RPMI7951 (cell line): ENCODE measurements around the gene FHIT. TPM values are rescaled to one million over a fixed set of nuclear protein-coding genes. Genes with fewer than 3 reads are reported as not detected.

ENCODE experiments used
- DNase-seq: peaks from one replicate; pipeline ENCODE4 v3.0.0-alpha.2; 2012; ENCODE audit warnings: low read depth
- total RNA-seq: library from RNA; depleted of rRNA; stranded (reverse); fragments of >200 nt; shearing (Covaris generic); gene quantifications from 2 replicates; pipeline ENCODE4 v1.2.3, GENCODE V29; 2014

Gene FHIT
- total RNA-seq, 1 experiment from 2014 or later = 2.4 TPM

GRCh38 chr3:59800481-59800880 is 1450.8 kb downstream of the FHIT start:
- no peak for DNase-seq

GRCh38 chr3:59798372-59799086 is 1452.7 kb downstream of the FHIT start:
- no peak for DNase-seq

DNA sequence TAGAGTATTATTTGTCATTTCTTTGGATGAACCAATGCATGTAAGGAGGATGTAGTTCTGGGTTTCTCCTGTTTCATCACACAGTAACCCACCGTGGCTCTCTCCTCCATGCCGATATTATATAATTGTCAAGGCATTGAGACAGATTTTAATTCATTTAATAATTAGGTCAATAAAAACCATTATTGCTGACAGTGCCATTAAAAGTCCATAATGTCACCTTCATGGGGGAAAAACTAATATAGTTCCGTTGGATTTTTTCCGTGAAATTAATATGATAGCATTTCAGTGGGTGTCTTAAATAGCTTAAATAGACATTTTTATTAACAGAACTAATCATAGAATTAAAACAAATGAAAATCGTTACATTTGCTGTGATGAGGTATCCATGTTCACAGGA is 1453.7 kb downstream of the FHIT start:
- no peak for DNase-seq

GRCh38 chr3:59796456-59796855 is 1454.8 kb downstream of the FHIT start:
- no peak for DNase-seq

GRCh38 chr3:59795756-59796155 is 1455.5 kb downstream of the FHIT start:
- no peak for DNase-seq

DNA sequence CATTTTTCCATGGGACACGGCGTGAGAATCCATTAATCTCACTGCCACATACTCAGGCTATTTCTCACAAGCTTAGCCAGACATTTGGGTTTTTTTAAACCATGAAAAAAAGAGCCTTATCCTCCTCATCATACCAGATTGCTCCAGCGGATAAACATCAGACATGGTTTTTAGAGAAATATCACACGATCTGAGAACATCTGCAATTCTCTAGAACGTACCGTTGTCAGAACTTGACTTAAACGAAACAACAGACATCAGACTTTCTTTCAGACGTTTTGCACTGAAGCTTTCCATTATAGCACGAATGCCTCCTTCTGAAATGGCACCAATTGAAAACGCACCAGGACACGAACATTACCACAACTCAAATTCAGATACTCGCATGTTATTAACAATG is 1457.3 kb downstream of the FHIT start:
- no peak for DNase-seq

DNA sequence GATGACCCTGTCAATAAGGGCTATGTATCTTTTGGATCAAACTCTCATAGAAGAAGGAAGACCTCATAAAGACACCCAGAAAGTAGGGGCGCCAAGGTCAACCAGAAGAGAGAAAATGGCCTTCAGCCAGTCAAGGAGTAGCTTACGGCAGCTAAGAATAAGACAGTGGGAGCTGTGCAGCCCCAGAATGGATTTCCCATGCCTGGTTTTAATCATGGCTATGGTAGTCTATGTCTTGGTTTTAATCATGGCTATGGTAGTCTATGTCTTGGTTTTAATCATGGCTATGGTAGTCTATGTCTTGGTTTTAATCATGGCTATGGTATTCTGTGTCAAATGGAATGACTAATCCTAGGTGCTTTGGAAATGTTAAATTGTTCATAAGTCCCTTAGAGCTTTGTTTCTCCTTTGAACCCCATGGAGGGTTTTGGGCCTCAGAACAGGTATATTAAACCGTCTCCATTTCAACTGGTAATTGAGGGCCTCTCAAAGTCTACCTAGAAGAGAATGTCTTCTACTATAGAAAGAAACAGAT is 1459.4 kb downstream of the FHIT start:
- no peak for DNase-seq

GRCh38 chr3:59790241-59790640 is 1461.0 kb downstream of the FHIT start:
- DNase-seq = no peak

DNA sequence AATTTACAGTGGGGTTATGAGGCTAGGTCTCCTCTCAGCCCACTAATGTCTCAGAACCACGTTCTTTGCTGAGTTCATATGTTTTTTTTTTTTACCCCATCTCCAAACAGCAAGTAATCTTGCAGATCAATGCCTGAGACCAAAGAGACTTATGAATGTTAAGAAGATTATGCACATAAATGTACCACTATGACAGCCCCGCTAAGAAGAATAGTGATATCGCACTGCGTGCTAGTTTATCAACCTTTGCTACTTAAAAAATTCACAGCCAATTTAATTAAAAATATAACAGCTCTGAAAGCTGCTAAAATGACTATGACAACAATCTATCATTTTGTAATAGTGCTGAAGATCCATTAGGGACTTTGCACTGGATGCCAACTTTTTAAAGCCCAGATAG is 1462.5 kb downstream of the FHIT start:
- DNase-seq = no peak

DNA sequence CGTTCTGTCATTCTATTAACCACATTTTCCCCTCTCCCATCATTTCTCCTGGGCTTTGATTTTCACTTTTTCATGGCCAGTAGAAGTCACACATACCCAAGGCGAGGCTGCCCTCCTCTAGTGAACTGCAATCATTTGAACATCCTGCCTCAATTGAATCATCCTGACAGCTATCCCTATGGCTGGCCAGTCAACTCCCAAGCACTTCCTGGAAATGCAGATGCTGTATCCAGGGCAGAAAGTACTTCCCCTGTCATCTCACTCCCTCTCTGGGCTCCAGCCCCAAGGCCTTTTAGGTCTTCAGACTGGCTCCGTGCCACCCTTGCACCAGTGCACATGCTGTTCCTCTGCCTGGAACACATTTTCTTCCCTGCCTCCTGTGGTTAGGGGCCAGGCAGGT is 1463.1 kb downstream of the FHIT start:
- peak; percentile 13 for DNase-seq

GRCh38 chr3:59786374-59786773 is 1464.9 kb downstream of the FHIT start:
- DNase-seq = no peak

GRCh38 chr3:59784164-59784563 is 1467.1 kb downstream of the FHIT start:
- no peak for DNase-seq

GRCh38 chr3:59783468-59783988 is 1467.7 kb downstream of the FHIT start:
- no peak for DNase-seq

DNA sequence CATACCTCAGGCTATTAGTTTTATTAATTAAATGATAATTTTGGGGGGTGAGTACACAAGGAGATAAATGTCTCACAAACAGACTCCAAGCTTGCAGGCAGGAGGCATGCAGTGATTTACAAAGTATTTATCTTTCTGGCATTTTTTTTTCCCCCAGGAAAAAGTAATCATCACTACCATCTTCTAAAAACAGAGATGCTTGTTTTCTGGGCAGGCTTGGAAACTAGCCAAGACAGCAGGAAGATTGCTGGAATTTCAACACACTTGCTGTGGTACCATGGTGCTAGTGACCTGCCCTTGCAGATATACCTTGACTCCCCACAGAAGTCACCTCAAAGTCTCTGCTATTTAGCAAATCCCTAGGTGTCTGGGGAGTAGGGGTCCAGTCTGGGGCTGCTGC is 1468.6 kb downstream of the FHIT start:
- peak; percentile 44 for DNase-seq

GRCh38 chr3:59780209-59780608 is 1471.0 kb downstream of the FHIT start:
- no peak for DNase-seq

DNA sequence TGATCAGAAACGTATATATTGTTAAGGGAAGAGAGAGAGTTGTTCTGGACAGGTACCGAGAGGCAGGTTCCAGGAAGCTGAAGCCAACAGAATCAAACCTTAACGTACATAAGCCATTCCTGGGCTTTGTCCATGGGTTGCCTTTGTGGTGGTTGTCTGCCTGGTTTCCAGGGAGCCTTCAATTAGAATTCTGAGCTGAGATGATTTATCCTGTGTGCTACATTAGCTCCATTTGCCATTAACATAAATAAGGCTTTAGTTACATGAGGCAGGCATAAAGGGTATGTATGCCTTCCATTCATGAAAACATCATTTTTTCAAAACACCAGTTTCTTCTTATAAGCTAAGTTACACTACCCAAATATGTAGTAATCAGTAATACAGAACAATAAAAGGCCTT is 1472.0 kb downstream of the FHIT start:
- no peak for DNase-seq

DNA sequence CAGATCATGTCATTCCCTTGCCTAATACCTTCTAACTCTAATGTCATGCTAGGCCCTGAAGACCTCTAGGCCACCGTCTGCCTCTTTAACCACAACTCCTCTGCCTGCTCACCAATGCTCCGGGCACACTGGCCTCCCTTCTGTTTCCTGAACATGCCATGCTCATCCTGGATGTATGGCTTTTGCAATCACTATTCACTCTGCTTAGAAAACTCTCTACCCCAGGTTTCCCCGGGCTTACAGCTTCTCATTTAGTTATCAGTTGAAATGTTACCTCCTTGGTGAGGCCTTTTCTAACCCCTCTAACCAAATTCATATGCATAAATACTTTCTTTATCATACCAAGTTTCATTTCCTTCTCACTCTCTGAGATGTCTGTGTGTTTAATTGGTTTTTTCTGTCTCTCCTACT is 1473.6 kb downstream of the FHIT start:
- DNase-seq = peak; percentile 17

DNA sequence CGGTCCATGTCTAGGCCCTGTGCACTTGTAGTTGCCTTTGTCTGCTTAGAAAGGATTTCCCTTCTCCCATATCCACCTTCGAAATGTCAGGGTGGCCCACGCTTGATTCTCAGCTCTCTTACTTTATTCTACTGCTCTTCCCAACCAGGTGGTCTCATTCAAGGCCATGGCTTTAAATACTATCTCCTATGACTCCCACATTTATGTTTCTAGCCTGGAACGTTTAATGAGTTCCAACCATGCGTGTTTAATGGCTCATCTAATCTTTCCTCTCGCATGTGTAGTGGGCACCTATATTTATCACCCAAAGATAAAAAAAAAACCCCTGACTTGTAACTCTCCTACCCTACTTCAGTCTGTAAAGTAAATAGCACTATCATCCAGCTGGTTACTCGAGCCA is 1474.2 kb downstream of the FHIT start:
- no peak for DNase-seq

- no peak for DNase-seq
These were observed 1475.4 kb downstream of the FHIT start for GRCh38 chr3:59775761-59776325.

DNA sequence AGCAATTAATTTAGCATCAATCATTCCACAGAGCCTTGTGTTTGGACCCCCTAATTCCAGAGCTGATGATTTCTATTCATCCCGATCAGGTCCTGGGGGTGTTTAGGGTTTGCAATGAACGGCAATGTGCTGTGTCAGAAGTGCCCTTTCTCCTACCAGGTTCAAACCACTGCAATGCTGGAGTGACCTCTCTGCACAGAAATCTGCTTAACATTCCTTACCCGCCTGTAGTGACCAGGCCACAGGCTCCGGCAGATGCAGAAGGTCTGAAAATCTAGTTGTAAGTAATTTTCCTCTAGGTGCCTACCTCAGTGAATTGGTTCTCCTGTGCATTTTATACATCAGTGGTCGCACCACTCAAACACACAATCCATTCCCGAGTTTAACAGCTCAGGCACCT is 1476.1 kb downstream of the FHIT start:
- DNase-seq = peak; percentile 52

DNA sequence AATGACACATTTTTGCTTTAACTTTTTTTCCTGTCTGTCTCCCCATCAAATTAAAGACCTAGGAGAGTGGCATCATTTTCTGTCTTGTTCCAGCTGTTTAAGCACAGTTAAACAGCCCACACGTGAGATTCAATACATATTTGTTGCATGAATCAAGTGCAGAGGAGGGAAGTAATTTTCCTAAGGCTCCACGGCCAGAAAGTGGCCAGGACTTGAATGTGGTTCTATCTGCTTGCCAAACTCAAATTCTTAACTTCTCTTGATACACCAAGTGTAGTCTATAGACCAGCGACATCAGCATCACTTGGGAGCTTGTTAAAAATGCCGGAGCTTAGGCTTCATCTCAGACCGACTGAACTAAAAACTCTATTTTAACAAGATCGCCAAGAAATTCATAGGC is 1476.6 kb downstream of the FHIT start:
- DNase-seq = peak; percentile 90

GRCh38 chr3:59774000-59774399 is 1477.3 kb downstream of the FHIT start:
- DNase-seq = peak; percentile 16
